ENCODE results near the gene ATXN10. TPM values are rescaled to one million over a fixed set of nuclear protein-coding genes. Genes with fewer than 3 reads are reported as not detected.

ATXN10 gene
- total and polyA plus RNA-seq, 11 donors = 55.0 to 192 (median 149) TPM

DNA sequence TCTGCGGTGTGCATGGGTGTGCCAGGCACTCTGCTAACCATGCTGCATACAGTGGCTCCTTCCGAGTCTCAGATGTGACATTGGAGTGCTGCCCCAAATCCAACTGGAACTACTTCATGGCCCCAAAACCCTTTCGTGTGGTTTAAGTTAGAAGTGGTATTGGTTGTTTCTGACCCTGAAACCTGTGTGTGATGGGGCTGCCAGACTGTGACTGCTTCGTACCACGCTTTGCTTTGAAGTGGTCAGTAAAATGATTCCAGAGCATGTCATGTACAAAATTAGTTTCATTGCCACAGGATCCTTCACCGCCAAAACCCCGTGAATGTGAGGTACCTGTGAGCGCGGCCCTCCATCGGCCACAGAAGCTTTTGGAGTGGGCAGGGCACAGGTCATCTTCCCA lies 163.2 kb downstream of the ATXN10 start:
- intact Hi-C loops (cut with DNase I) = loop anchor here in 5 of 10 donors (10.0 kb wide), 2 partner anchors 180 to 190 kb away; no protein-coding TSS in a partner anchor

GRCh38 chr22:45836418-45837169 lies 165.0 kb downstream of the ATXN10 start:
- H3K4me1 ChIP-seq = peaks cover 0 to 14% (median 0%) of the 10 kb centered on the region in 12 donors
- intact Hi-C loops (cut with DNase I) = loop anchor here in 5 of 10 donors (10.0 kb wide), 2 partner anchors 182 to 192 kb away; no protein-coding TSS in a partner anchor
- 91 to 93% (median 93%) methylated on average over 8 of the region's 8 CpGs for WGBS, 4 donors
- DNase-seq (no peak), ATAC-seq (no peak)
- TF ChIP-seq POLR2A (IDR thresholded peaks at IDR 0.05) = no peak
- TF ChIP-seq, protein P1, sequence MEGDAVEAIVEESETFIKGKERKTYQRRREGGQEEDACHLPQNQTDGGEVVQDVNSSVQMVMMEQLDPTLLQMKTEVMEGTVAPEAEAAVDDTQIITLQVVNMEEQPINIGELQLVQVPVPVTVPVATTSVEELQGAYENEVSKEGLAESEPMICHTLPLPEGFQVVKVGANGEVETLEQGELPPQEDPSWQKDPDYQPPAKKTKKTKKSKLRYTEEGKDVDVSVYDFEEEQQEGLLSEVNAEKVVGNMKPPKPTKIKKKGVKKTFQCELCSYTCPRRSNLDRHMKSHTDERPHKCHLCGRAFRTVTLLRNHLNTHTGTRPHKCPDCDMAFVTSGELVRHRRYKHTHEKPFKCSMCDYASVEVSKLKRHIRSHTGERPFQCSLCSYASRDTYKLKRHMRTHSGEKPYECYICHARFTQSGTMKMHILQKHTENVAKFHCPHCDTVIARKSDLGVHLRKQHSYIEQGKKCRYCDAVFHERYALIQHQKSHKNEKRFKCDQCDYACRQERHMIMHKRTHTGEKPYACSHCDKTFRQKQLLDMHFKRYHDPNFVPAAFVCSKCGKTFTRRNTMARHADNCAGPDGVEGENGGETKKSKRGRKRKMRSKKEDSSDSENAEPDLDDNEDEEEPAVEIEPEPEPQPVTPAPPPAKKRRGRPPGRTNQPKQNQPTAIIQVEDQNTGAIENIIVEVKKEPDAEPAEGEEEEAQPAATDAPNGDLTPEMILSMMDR (IDR thresholded peaks at IDR 0.05) = no peak
- peaks cover 0 to 31% (median 10%) of the 10 kb centered on the region in 9 donors for H3K36me3 ChIP-seq
- no peaks in the 10 kb centered on the region for H3K27me3 ChIP-seq
- no peak overlapping the region for H3K27ac ChIP-seq
- no peaks in the 10 kb centered on the region for H3K9me3 ChIP-seq
- H3K4me3 ChIP-seq = no peak overlapping the region

More for the DNA sequence above, 163.2 kb downstream of the ATXN10 start:
- Histone ChIP-seq H3K4me1 (peaks cover 0 to 14% (median 0%) of the 10 kb centered on the region in 12 donors), H3K27me3 (no peaks in the 10 kb centered on the region), H3K27ac (no peak overlapping the region), H3K9me3 (no peaks in the 10 kb centered on the region), H3K4me3 (no peak overlapping the region), H3K36me3 (peaks cover 0 to 28% (median 8%) of the 10 kb centered on the region in 9 donors)
- no peak for ATAC-seq
- no peak for DNase-seq
- TF ChIP-seq POLR2A (IDR thresholded peaks at IDR 0.05) = no peak
- TF ChIP-seq, protein P1 (IDR thresholded peaks at IDR 0.05) = no peak
- WGBS, 4 donors = 93 to 97% (median 94%) methylated on average over 9 to 10 of the region's 10 CpGs

GRCh38 chr22:45837508-45837907 lies 165.9 kb downstream of the ATXN10 start:
- H3K27me3 ChIP-seq = no peaks in the 10 kb centered on the region
- no peak for DNase-seq
- no peaks in the 10 kb centered on the region for H3K9me3 ChIP-seq
- peaks cover 0 to 14% (median 0%) of the 10 kb centered on the region in 12 donors for H3K4me1 ChIP-seq
- 80 to 91% (median 90%) methylated on average over 7 of the region's 7 CpGs for WGBS, 4 donors
- H3K4me3 ChIP-seq = no peak overlapping the region
- intact Hi-C loops (cut with DNase I) = loop anchor here in 5 of 10 donors (10.0 kb wide), 2 partner anchors 183 to 193 kb away; no protein-coding TSS in a partner anchor
- peaks cover 0 to 37% (median 15%) of the 10 kb centered on the region in 9 donors for H3K36me3 ChIP-seq
- no peak for ATAC-seq
- no peak for TF ChIP-seq POLR2A (IDR thresholded peaks at IDR 0.05)
- TF ChIP-seq, protein P1 (IDR thresholded peaks at IDR 0.05) = no peak
- H3K27ac ChIP-seq = no peak overlapping the region

DNA sequence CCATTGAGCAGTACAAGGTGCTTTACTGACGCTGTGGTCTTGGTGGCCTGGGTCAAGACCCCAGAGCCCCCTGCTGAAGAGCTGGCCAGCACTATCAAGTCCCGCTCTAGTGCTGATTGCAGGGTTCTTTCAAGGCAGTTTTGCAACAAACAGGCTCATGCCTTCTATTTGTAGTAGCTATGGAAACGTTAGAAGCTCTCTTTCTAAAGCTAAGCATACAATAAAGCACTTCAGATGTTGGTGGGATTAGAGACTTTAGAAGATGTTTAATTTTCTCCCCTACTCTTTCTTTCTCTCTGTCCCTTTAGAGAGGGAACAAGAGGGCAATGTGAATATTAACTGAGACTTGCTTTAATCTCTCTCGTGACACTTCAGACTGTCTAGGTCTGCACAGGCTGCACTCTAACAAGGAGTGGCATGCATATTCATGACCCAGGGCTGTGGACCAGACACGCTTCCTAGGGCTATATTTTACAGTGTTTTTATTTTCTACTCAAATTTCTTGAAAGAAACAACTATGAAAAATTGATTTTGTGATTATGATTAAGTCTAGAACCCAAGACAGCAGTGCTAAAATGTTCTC lies 166.8 kb downstream of the ATXN10 start:
- TF ChIP-seq, protein P1 (IDR thresholded peaks at IDR 0.05) = no peak
- no peak for TF ChIP-seq POLR2A (IDR thresholded peaks at IDR 0.05)
- no peak for DNase-seq
- intact Hi-C loops (cut with DNase I) = loop anchor here in 5 of 10 donors (10.0 kb wide), 2 partner anchors 184 to 194 kb away; no protein-coding TSS in a partner anchor
- peak in 3 of 4 donors; percentile 14 to 69 (median 64) for ATAC-seq
- H3K9me3 ChIP-seq = no peaks in the 10 kb centered on the region
- H3K27me3 ChIP-seq = no peaks in the 10 kb centered on the region
- H3K36me3 ChIP-seq = peaks cover 0 to 43% (median 23%) of the 10 kb centered on the region in 9 donors
- H3K27ac ChIP-seq = no peak overlapping the region
- H3K4me1 ChIP-seq = peaks cover 0 to 14% (median 0%) of the 10 kb centered on the region in 12 donors
- WGBS, 4 donors = 74 to 81% (median 76%) methylated on average over 5 of the region's 5 CpGs
- no peak overlapping the region for H3K4me3 ChIP-seq
